Right cardiac atrium (tissue), 5 donors: ENCODE data around the gene NEK9. TPM values are rescaled to one million over a fixed set of nuclear protein-coding genes. Genes with fewer than 3 reads are reported as not detected.

Experiments
- ATAC-seq, 2 donors: fragments of 200-7000 bp; cut with Tn5 transposase; one replicate each; pipeline versions ENCODE4 v1.8.0 to v1.9.1; 2020; ENCODE audit warnings: moderate library complexity in 2 of 2, mild to moderate bottlenecking in 1 of 2
- DNase-seq, 3 donors: peaks; one replicate each; pipeline ENCODE4 v3.0.0-alpha.2; 2020
- H3K27ac ChIP-seq: one replicate; pipeline ENCODE4 v1.5.1; 2013; ENCODE audit warnings: mild to moderate bottlenecking, low read length, control low read depth, moderate library complexity
- H3K27me3 ChIP-seq: one replicate; pipeline ENCODE4 v1.6.1; 2013; ENCODE audit not compliant: control insufficient read depth, insufficient read depth
- H3K4me1 ChIP-seq: one replicate; pipeline ENCODE4 v1.6.1; 2013; ENCODE audit warnings: low read length; ENCODE audit not compliant: control insufficient read depth, insufficient read depth
- H3K4me3 ChIP-seq: one replicate; pipeline ENCODE4 v1.5.1; 2013; ENCODE audit warnings: low read length, control low read depth
- H3K9me3 ChIP-seq: one replicate; pipeline ENCODE4 v1.6.1; 2013; ENCODE audit warnings: low read length; ENCODE audit not compliant: control insufficient read depth
- WGBS: extraction: QIAGEN DNeasy Blood & Tissue Kit; methylation state at CpG from one replicate; pipeline ENCODE4 v1.1.7; 2013; 5-methylcytosine and 5-hydroxymethylcytosine counted together
- intact Hi-C, 4 donors: fragments of 100-400 bp; cut with DNase I; formaldehyde crosslinking; loops; one replicate each; pipeline versions ENCODE4 v1.11.0 to v1.14.0; 2022 to 2023
- polyA plus RNA-seq: library from polyadenylated mRNA; stranded (reverse); fragments of 200-250 nt; gene quantifications from one replicate; pipeline ENCODE4 v1.2.3, GENCODE V29; 2013
- total RNA-seq, 4 donors: library from RNA; stranded (reverse); fragmentation: NEBNext Ultra II Directional; extraction: Animal tissue kit (Norgen Biotek cat#: 25700); gene quantifications; one replicate each; pipeline ENCODE4 v1.2.1, GENCODE V29; 2021
- donor health status: healthy with polysubstance abuse.
- donor health status: DM: no; HTN: yes; CAD: no.
- donor health status: DM: no; HTN: no; CAD: no.
- donor health status: DM: no; HTN: yes; CAD: no; lungs with severe emphysema.
- donor health status: DM: yes; HTN: yes; CAD: no.

NEK9 gene
- total and polyA plus RNA-seq, 5 donors: 48.5 to 129 (median 122) TPM

- WGBS: 68% methylated on average over 5 of the region's 5 CpGs
- H3K4me1 ChIP-seq: peaks cover 11% of the 10 kb centered on the region
Measured at GRCh38 chr14:75144944-75145343, 18.1 kb upstream of the NEK9 start.

DNA sequence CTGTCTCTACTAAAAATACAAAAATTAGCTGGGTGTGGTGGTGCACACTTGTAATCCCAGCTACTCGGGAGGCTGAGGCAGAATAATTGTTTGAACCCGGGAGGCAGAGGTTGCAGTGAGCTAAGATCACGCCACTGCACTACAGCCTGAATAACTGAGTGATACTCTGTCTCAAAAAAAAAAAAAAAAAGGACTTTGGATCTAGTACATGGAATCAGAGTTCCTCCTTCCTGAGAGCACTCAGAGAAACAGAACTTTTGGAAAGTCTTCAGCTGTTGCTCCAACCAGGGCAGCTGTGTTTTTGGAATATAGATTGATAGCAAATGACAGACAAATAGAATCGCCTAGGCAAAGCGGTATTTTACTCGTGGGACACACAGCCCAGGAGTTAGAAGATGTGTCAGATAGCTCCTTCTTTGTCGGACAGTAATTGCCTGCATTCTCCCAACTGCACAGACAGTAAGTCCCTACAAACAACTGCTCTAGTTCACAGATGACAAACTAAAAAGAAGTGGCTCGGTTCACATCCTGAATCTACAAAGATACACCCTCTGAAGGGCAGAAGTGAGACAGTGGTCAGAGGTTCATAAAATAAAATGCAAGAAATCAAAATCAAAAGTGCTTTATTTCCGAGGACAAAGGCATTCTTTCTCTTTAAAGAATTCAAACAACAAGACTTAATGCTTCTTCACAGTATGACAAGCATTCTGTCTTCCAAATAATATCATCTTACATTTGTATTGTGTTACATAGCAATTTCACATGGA lies 17.1 kb upstream of the NEK9 start:
- Histone ChIP-seq H3K4me3 (no peak overlapping the region), H3K27me3 (no peaks in the 10 kb centered on the region), H3K9me3 (no peaks in the 10 kb centered on the region), H3K4me1 (peaks cover 9% of the 10 kb centered on the region), H3K27ac (peak overlapping the region; percentile 34)
- ATAC-seq (no peak), DNase-seq (no peak)
- intact Hi-C loops: no loop called here
- WGBS: 61% methylated on average over 9 of the region's 9 CpGs

More at GRCh38 chr14:75144944-75145343, 18.1 kb upstream of the NEK9 start:
- Histone ChIP-seq H3K27me3 (no peaks in the 10 kb centered on the region), H3K4me3 (no peak overlapping the region), H3K9me3 (no peaks in the 10 kb centered on the region), H3K27ac (no peak overlapping the region)
- ATAC-seq: peak in 1 of 2 donors; percentile 5
- intact Hi-C loops: loop anchor here in 1 of 4 donors (5.0 kb wide), 1 partner anchor 152 kb away; no protein-coding TSS in a partner anchor
- no peak for DNase-seq

DNA sequence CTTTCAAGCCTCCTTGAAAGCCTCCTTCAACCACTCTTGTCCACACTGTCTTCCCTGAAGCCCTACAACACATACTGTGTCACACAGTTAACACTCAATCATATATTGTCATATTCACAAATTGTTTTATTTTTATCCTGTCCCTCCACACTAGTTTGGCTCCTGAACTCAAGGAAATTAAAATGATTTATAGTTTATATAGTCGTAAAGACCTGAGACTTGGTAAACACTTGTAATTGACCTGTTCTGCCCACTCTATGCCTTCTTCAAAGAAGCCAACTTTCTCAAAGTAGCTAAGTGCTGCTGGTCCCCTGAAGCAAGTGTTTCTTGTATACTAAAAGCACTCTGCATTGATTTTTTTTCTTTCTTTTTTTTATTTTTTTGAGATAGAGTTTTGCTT lies 15.6 kb upstream of the NEK9 start:
- peaks cover 9% of the 10 kb centered on the region for H3K4me1 ChIP-seq
- ATAC-seq: no peak

DNA sequence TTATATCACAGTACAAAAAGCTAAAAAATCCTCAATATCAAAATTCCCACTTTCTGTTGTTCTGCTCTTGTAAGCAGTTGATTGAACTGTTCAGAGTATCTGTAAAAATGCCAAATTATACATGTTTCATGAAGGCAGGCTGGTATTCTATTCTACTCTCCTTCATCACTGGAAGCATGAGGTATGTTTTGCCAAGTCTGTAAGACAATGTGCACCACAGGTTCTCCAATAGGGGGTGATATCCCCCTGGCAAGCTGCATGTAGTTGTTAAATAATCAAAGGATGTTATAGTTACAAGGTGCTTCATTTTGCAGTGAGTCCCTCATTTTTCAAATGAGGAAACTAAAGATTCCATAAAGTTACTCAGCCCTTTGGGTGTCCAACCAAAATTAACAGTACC lies 15.1 kb upstream of the NEK9 start:
- Histone ChIP-seq H3K4me3 (no peak overlapping the region), H3K4me1 (peaks cover 5% of the 10 kb centered on the region), H3K27ac (peak overlapping the region; percentile 25), H3K27me3 (no peaks in the 10 kb centered on the region), H3K9me3 (no peaks in the 10 kb centered on the region)
- DNase-seq (no peak), ATAC-seq (peak in 1 of 2 donors; percentile 38)
- intact Hi-C loops: no loop called here

More for the DNA sequence above, 15.6 kb upstream of the NEK9 start:
- peak overlapping the region; percentile 25 for H3K27ac ChIP-seq
- intact Hi-C loops: no loop called here
- no peaks in the 10 kb centered on the region for H3K27me3 ChIP-seq
- 69% methylated on average over 1 of the region's 1 CpG for WGBS
- H3K4me3 ChIP-seq: no peak overlapping the region
- no peaks in the 10 kb centered on the region for H3K9me3 ChIP-seq
- no peak for DNase-seq

DNA sequence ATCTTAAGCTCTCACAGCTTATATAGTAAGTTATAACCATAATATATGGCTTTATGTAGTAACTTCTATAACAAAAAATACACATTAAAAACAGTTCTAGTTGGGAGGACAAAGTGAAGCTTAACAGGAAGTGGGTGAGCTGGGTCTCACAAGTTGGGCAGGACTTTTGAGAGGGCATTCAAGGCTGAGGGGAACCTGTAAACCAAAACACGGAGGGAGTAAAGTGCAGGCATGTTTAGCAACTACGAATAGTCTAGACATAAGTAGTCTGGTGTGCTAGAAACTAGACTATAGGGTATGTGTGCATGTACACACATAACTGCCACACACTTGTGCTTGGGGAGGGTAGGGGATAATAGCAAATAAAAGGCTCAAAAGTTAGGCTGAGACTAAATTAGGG lies 14.2 kb upstream of the NEK9 start:
- ATAC-seq (no peak), DNase-seq (no peak)
- Histone ChIP-seq H3K4me1 (peaks cover 5% of the 10 kb centered on the region), H3K27ac (no peak overlapping the region), H3K4me3 (no peak overlapping the region), H3K9me3 (no peaks in the 10 kb centered on the region), H3K27me3 (no peaks in the 10 kb centered on the region)
- intact Hi-C loops: no loop called here
- 78% methylated on average over 2 of the region's 2 CpGs for WGBS

DNA sequence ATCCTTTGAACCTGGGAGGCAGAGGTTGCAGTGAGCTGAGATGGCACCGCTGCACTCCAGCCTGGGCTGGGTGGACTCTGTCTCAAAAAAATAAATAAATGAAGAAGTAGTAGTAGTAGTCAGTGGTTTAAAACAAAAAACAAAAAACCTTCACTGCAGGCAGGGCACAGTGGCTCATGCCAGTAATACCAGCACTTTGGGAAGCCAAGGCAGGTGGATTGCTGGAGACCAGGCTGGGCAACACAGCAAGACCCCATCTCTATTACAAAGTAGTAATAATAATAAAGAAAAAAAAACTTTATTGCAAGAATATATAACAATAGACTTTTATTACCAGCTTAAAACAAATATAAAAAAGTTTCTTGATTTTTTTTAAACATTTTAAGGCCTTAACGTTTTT lies 13.8 kb upstream of the NEK9 start:
- Histone ChIP-seq H3K4me1 (peaks cover 5% of the 10 kb centered on the region), H3K27me3 (no peaks in the 10 kb centered on the region), H3K27ac (no peak overlapping the region), H3K4me3 (no peak overlapping the region), H3K9me3 (no peaks in the 10 kb centered on the region)
- ATAC-seq (no peak), DNase-seq (no peak)
- intact Hi-C loops: no loop called here
- WGBS: 89% methylated on average over 2 of the region's 2 CpGs

GRCh38 chr14:75139185-75139584 lies 12.3 kb upstream of the NEK9 start:
- ATAC-seq (no peak), DNase-seq (no peak)
- intact Hi-C loops: loop anchor here in 1 of 4 donors (10.0 kb wide), 1 partner anchor 356 kb away; no protein-coding TSS in a partner anchor
- Histone ChIP-seq H3K27me3 (no peaks in the 10 kb centered on the region), H3K4me3 (no peak overlapping the region), H3K9me3 (no peaks in the 10 kb centered on the region), H3K4me1 (peaks cover 2% of the 10 kb centered on the region), H3K27ac (no peak overlapping the region)
- WGBS: 96% methylated on average over 2 of the region's 2 CpGs

GRCh38 chr14:75138492-75138891 lies 11.6 kb upstream of the NEK9 start:
- WGBS: 51% methylated on average over 1 of the region's 1 CpG
- ATAC-seq (peak in 1 of 2 donors; percentile 25), DNase-seq (no peak)
- intact Hi-C loops: loop anchor here in 1 of 4 donors (10.0 kb wide), 1 partner anchor 356 kb away; no protein-coding TSS in a partner anchor
- no peaks in the 10 kb centered on the region for H3K4me1 ChIP-seq
- no peak overlapping the region for H3K27ac ChIP-seq
- no peaks in the 10 kb centered on the region for H3K9me3 ChIP-seq
- no peaks in the 10 kb centered on the region for H3K27me3 ChIP-seq
- H3K4me3 ChIP-seq: no peak overlapping the region

- intact Hi-C loops: loop anchor here in 3 of 4 donors (2.0 to 10.0 kb wide), 4 partner anchors 163 to 360 kb away; no protein-coding TSS in a partner anchor
- DNase-seq (no peak), ATAC-seq (no peak)
- WGBS: 80% methylated on average over 6 of the region's 6 CpGs
- H3K4me1 ChIP-seq: no peaks in the 10 kb centered on the region
- no peak overlapping the region for H3K27ac ChIP-seq
- H3K27me3 ChIP-seq: no peaks in the 10 kb centered on the region
- no peaks in the 10 kb centered on the region for H3K9me3 ChIP-seq
- no peak overlapping the region for H3K4me3 ChIP-seq
Measured at GRCh38 chr14:75134644-75135043, 7.8 kb upstream of the NEK9 start.

- Histone ChIP-seq H3K9me3 (no peaks in the 10 kb centered on the region), H3K27ac (no peak overlapping the region), H3K27me3 (no peaks in the 10 kb centered on the region), H3K4me3 (no peak overlapping the region), H3K4me1 (no peaks in the 10 kb centered on the region)
- intact Hi-C loops: loop anchor here in 3 of 4 donors (2.0 to 10.0 kb wide), 4 partner anchors 163 to 361 kb away; no protein-coding TSS in a partner anchor
- 74% methylated on average over 2 of the region's 2 CpGs for WGBS
- DNase-seq (no peak), ATAC-seq (no peak)
Measured at GRCh38 chr14:75133597-75133996, 6.7 kb upstream of the NEK9 start.

- no peak overlapping the region for H3K27ac ChIP-seq
- H3K27me3 ChIP-seq: no peaks in the 10 kb centered on the region
- H3K4me1 ChIP-seq: peaks cover 2% of the 10 kb centered on the region
- WGBS: 39% methylated on average over 4 of the region's 4 CpGs
- ATAC-seq: peak; percentile 68 to 78
- H3K9me3 ChIP-seq: no peaks in the 10 kb centered on the region
- intact Hi-C loops: loop anchor here in 3 of 4 donors (2.0 to 10.0 kb wide), 4 partner anchors 164 to 362 kb away; no protein-coding TSS in a partner anchor
- no peak overlapping the region for H3K4me3 ChIP-seq
- DNase-seq: no peak
Measured at GRCh38 chr14:75132382-75133086, 5.7 kb upstream of the NEK9 start.
